NT2/D1 (cell line): ENCODE measurements around the gene NT5DC3.

Experiments used
- SUZ12 ChIP-seq: IDR thresholded peaks from 2 replicates; pipeline ENCODE4 v1.6.1; 2011; ENCODE audit not compliant: insufficient read length, insufficient read depth; ENCODE audit errors: extremely low read depth
- YY1 ChIP-seq: IDR thresholded peaks from 2 replicates; pipeline ENCODE4 v1.6.1; 2011; ENCODE audit not compliant: insufficient read length, insufficient read depth
- ZNF274 ChIP-seq: IDR thresholded peaks from 2 replicates; pipeline ENCODE4 v1.6.1; 2011; ENCODE audit warnings: mild to moderate bottlenecking, low read depth, low read length

DNA sequence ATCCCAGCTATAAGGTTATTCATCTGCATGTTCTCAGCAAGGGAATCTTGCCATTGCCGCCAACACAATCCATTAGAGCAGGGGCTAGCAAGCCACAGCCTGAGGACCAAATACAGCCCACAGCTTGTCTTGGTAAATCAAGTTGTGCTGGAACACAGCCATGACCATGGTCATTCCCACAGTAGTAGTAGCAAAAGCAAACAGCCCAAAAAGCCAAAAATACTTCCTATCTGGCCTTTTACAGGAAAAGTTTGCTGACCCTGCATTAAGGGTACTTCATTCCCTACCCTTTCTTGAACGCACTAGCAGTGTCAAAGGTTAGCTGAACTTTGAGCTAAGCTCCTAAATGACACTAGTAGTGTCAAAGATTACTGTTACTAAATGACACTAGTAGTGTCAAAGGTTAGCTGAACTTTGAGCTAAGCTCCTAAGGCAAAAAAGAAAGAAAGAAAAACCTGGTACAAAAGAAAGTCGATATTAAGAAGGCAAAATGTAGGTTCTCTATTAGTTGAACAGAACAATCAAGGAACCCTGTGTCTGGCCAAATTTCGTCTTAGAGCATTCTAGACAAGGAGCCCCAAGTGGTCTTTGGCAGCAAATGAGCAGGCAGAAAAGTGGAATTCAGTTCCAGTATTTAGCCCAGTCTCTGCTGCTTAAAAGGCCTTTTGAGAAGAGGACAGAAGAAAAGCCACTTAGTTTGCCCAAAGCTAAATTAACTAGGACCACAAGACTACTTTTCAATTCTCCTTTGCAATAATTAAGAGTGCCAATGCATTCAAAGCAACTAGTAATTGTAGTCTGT, 67.7 kb downstream of the NT5DC3 start:
- no peak for TF ChIP-seq YY1
- no peak for TF ChIP-seq ZNF274
- no peak for TF ChIP-seq SUZ12
